Fibroblast of mammary gland (primary cell): ENCODE results near the gene ZNF106.

Source experiments
- DNase-seq: peaks from one replicate; pipeline ENCODE4 v3.0.0-alpha.2; 2010; ENCODE audit warnings: low read depth
- H3K4me3 ChIP-seq: 2 replicates; pipeline ENCODE4 v1.5.1; 2011; ENCODE audit warnings: low read depth, mild to moderate bottlenecking, low read length, moderate library complexity; ENCODE audit not compliant: control insufficient read depth
- TF ChIP-seq, protein P1 (sequence below): conservative IDR thresholded peaks from 2 replicates; pipeline ENCODE4 v1.5.1; 2011; ENCODE audit warnings: low read depth, low read length, inconsistent platforms; ENCODE audit not compliant: control insufficient read depth, insufficient read depth

Gene ZNF106

DNA sequence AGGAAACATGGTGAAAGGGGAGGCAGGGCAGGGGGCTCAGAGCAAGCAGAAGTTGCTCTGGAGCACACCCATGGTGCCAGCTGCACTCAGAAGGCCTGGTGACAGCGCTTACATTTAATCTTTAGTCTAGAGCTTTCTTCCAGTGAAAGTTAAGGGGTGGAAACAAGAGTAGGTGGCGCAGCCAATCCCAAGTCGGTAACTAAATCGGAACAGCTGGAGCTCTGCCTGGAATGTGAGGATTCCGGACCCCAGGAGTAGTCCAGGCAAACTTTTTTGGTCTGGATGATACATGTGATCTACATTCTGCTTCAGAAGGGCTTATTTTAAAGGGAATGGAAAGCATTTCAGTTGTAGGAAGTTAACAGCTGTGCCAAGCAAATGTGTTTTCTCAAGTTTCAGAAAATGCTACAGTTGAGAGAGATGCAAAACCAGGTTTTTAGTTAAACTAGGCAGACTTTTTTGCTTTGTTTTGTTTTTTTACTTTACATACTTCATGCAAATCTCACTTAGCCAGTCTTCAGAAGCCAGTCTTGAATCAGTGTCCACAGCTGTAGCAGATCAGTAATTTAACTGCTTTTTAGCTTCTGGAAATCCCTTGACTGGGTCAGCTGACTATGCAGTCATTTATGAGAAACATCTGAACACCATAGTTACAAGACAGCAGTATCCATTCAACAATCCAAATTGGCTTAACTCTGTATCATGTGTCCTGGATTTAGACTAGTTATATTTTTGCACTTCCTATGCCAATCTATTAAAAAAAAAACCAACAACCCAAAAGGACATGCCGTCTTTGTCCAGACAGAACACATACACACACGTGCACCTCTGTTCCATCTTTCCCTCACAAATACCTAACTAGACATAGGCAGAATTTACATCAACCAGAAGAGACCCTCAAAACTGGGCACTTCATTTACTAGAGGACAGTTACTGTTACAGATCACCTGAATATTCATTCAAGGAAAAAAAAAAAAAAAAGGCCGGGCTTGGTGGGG lies 33.2 kb downstream of the ZNF106 start:
- peak overlapping the region; percentile 34 for H3K4me3 ChIP-seq
- TF ChIP-seq, protein P1, sequence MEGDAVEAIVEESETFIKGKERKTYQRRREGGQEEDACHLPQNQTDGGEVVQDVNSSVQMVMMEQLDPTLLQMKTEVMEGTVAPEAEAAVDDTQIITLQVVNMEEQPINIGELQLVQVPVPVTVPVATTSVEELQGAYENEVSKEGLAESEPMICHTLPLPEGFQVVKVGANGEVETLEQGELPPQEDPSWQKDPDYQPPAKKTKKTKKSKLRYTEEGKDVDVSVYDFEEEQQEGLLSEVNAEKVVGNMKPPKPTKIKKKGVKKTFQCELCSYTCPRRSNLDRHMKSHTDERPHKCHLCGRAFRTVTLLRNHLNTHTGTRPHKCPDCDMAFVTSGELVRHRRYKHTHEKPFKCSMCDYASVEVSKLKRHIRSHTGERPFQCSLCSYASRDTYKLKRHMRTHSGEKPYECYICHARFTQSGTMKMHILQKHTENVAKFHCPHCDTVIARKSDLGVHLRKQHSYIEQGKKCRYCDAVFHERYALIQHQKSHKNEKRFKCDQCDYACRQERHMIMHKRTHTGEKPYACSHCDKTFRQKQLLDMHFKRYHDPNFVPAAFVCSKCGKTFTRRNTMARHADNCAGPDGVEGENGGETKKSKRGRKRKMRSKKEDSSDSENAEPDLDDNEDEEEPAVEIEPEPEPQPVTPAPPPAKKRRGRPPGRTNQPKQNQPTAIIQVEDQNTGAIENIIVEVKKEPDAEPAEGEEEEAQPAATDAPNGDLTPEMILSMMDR: no peak
- peak; percentile 95 for DNase-seq

DNA sequence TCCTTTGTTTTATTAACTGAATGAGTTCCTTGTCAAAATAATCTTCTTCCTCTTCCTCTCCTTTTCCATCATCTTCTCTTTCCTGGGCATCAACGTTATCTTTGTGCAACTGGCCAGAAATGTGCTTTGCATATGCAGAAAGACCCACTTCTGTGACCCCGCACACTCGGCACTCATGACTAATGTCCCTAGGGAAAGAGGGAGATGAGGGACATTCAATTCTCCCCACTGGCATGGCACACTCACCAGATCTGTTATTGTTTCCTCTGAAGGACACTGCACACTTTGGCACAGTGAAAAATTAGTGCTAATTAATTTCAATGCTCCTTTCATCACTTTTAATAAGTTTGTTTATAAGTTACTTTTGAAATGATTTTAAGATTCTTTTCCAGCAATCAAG lies 34.0 kb downstream of the ZNF106 start:
- DNase-seq: peak; percentile 73
- H3K4me3 ChIP-seq: peak overlapping the region; percentile 34
- TF ChIP-seq, protein P1: no peak

DNA sequence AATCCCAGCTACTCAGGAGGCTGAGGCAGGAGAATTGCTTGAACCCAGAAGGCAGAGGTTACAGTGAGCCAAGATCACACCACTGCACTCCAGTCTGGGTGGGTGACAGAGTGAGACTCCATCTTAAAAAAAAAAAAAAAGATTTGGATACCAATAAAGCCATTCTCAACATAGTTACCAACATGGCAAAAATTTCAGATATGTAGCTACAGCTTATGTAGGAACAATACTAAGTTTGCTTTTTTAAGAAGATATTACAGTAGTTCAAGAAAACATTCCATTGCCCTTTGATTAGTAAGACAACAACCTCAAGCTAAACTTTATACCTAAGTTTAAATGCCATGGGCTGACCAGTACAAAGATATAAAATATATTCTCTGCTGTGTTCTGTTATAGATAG lies 34.4 kb downstream of the ZNF106 start:
- peak overlapping the region; percentile 34 for H3K4me3 ChIP-seq
- TF ChIP-seq, protein P1: no peak
- DNase-seq: no peak

DNA sequence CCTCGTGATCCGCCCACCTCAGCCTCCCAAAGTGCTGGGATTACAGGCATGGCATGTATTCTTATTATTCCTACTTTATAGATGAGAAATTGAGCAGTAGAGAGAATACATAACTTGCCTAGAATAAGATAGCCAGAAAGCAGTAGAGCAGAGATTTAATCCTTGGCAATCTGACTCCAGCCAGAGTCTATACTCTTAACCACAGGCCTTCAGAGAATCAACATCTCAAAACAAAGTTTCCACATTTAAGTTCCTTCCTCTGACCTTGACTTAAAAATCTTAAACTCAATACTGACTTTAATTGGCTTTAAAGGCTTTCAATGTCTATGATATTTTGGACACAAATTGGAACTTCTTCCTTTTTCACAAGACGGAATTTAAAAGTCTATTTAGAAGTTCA lies 37.1 kb downstream of the ZNF106 start:
- DNase-seq: no peak
- TF ChIP-seq, protein P1: no peak
- H3K4me3 ChIP-seq: no peak overlapping the region

GRCh38 chr15:42450425-42450790 lies 40.5 kb downstream of the ZNF106 start:
- no peak overlapping the region for H3K4me3 ChIP-seq
- TF ChIP-seq, protein P1: no peak
- DNase-seq: no peak

DNA sequence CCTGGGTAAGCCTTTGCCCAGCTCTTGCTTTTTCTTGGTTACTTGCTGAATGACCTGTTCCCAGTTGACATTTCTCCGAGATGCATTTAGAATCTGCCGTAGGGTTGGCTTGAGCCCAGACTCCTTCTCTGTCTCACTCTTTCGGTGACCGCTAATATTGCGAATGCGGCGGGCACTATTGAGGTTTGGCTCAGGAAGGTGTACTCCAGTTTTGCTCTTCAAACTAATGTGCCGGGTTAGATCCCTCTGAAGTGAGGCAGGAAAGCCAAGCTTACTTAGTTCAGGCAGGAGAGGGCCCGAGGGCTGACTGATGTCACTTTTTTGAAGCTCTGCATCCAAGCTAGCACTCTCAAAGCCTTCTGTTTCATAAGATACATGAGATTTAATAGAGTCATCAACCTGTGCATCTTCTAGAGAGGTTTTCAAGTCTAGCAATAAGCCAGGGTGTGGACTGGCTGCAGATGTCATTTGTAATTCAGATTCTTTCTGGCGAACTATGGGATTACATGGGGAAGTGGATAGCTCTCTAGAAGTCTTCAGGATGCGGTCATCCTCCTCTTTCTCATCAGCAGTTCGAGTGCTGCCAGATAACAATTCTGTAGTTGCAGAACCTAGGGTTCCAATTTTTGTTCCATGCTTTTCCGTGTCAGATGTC lies 41.0 kb downstream of the ZNF106 start:
- no peak for DNase-seq
- TF ChIP-seq, protein P1: no peak
- H3K4me3 ChIP-seq: no peak overlapping the region
